ENCODE results near the gene AMT. TPM values are rescaled to one million over a fixed set of nuclear protein-coding genes. Genes with fewer than 3 reads are reported as not detected.

AMT gene
- total and polyA plus RNA-seq, 2 of the 13 experiments (the other 11 are each of a cell fraction or from before 2014, with no cell fraction given): 35.3 to 59.0 TPM

- TF ChIP-seq ZNF704 (CRISPR knock-in tag; IDR thresholded peaks at IDR 0.05; ENCODE audit: borderline replicate concordance): no peak
- TF ChIP-seq FOSL2 (CRISPR knock-in tag; IDR thresholded peaks at IDR 0.05): peak; percentile 50; the same call in 1 of the 2 replicates
- TF ChIP-seq GFI1 (CRISPR knock-in tag; IDR thresholded peaks at IDR 0.05; ENCODE audit: borderline replicate concordance): no peak
- no peak for TF ChIP-seq HMGXB4 (CRISPR knock-in tag; IDR thresholded peaks at IDR 0.05; ENCODE audit: borderline replicate concordance in 1 of 2, low read depth in 1 of 2)
- no peak for TF ChIP-seq MXD4 (CRISPR knock-in tag; IDR thresholded peaks at IDR 0.05)
- TF ChIP-seq ZBTB4 (CRISPR knock-in tag; IDR thresholded peaks at IDR 0.05; ENCODE audit: borderline replicate concordance): no peak
- no peak for TF ChIP-seq ZNF740 (CRISPR knock-in tag; IDR thresholded peaks at IDR 0.05)
- TF ChIP-seq ZNF333 (CRISPR knock-in tag; IDR thresholded peaks at IDR 0.05; ENCODE audit: borderline replicate concordance): no peak
- no peak for TF ChIP-seq ZNF33A (CRISPR knock-in tag; IDR thresholded peaks at IDR 0.05; ENCODE audit: borderline replicate concordance)
- TF ChIP-seq SRF (IDR thresholded peaks at IDR 0.05; ENCODE audit: low read depth, low read length): no peak
- TF ChIP-seq ZNF781 (CRISPR knock-in tag; IDR thresholded peaks at IDR 0.05; ENCODE audit: borderline replicate concordance, not compliant biosample characterization): no peak
- TF ChIP-seq ZBTB3 (CRISPR knock-in tag; IDR thresholded peaks at IDR 0.05; ENCODE audit: borderline replicate concordance, low read depth): no peak
- TF ChIP-seq ZNF7 (CRISPR knock-in tag; IDR thresholded peaks at IDR 0.05): no peak
- TF ChIP-seq MEF2D (CRISPR knock-in tag; IDR thresholded peaks at IDR 0.05): no peak
- TF ChIP-seq ZFP37 (CRISPR knock-in tag; IDR thresholded peaks at IDR 0.05; ENCODE audit: borderline replicate concordance): no peak
- peak; percentile 44; the same call in 1 of the 2 replicates for TF ChIP-seq SAP130 (CRISPR knock-in tag; IDR thresholded peaks at IDR 0.05; ENCODE audit: low read depth)
- TF ChIP-seq RARA (CRISPR knock-in tag; IDR thresholded peaks at IDR 0.05): 0 out of 2 replicates have a peak, but pooled peaks have one; percentile 12
These were observed 39.9 kb upstream of the AMT start (continued) for GRCh38 chr3:49462222-49462621.

Measured in HepG2 (cell line).